Ascending aorta (tissue), 2 donors: ENCODE results near the gene SLC25A13. TPM values are rescaled to one million over a fixed set of nuclear protein-coding genes. Genes with fewer than 3 reads are reported as not detected.

Source experiments
- DNase-seq, 2 donors: peaks; one replicate each; pipeline ENCODE4 v3.0.0-alpha.2; 2019; ENCODE audit warnings: low spot score in 2 of 2
- H3K27ac ChIP-seq, 2 donors: fragments of 200-600 bp; sonication (generic); one replicate each; pipeline ENCODE4 v1.5.1; 2016 to 2017; ENCODE audit warnings: mild to moderate bottlenecking in 1 of 2
- H3K27me3 ChIP-seq: fragments of 200-600 bp; sonication (generic); one replicate; pipeline ENCODE4 v1.5.1; 2017
- H3K36me3 ChIP-seq, 2 donors: fragments of 200-600 bp; sonication (generic); one replicate each; pipeline ENCODE4 v1.5.1; 2016
- H3K4me1 ChIP-seq, 2 donors: fragments of 200-600 bp; sonication (generic); one replicate each; pipeline ENCODE4 v1.5.1; 2016 to 2017; ENCODE audit warnings: mild to moderate bottlenecking in 1 of 2
- H3K4me3 ChIP-seq, 2 donors: fragments of 200-600 bp; sonication (generic); one replicate each; pipeline ENCODE4 v1.5.1; 2016 to 2017; ENCODE audit warnings: mild to moderate bottlenecking in 1 of 2
- H3K9me3 ChIP-seq, 2 donors: fragments of 200-600 bp; sonication (generic); one replicate each; pipeline ENCODE4 v1.5.1; 2016
- intact Hi-C: fragments of 100-400 bp; cut with DNase I; formaldehyde crosslinking; loops from one replicate; pipeline ENCODE4 v1.15.1; 2023
- total RNA-seq: library from RNA; depleted of rRNA; stranded (reverse); fragments of >200 nt; gene quantifications from one replicate; pipeline ENCODE4 v1.1.0, GENCODE V29; 2016
- TF ChIP-seq, protein P1 (sequence below), 3 experiments: fragments of 200-600 bp in 2 of 3; fragments of 450-650 bp in 1 of 3; sonication (generic) in 2 of 3; IDR thresholded peaks; one replicate each; pipeline ENCODE4 v1.5.1; 2016 to 2019; ENCODE audit warnings: antibody characterized with exemption in 3 of 3, mild to moderate bottlenecking in 1 of 3, moderate library complexity in 1 of 3

The SLC25A13 gene
- total RNA-seq, 1 donor from 2014 or later: 5.6 TPM

DNA sequence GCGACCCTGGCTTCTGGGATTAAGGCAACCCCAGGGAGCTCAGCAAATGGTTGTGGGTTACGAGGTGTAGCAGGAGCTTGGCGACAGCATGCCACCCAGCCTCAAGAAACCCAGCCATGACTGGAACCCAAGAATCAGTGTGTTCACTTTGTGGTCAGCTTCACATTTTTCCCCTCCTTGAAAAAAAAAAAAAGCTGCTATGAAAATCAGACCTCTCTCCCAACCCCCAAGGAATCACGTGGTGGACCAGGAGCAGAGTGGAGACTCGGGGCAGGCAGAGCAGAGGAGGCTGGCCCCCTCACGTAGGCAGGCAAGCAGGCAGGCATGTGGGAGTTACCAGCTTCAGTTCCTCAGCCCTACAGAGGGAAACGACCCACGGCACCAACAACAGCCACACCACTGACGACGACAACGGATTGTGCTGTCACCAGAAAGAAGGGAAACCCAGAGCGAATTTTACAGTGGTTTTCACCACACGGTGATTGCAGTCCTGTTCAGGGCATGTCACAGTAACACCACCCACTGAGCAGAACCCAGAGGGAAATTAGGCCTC is 203.4 kb downstream of the SLC25A13 start:
- TF ChIP-seq, protein P1, sequence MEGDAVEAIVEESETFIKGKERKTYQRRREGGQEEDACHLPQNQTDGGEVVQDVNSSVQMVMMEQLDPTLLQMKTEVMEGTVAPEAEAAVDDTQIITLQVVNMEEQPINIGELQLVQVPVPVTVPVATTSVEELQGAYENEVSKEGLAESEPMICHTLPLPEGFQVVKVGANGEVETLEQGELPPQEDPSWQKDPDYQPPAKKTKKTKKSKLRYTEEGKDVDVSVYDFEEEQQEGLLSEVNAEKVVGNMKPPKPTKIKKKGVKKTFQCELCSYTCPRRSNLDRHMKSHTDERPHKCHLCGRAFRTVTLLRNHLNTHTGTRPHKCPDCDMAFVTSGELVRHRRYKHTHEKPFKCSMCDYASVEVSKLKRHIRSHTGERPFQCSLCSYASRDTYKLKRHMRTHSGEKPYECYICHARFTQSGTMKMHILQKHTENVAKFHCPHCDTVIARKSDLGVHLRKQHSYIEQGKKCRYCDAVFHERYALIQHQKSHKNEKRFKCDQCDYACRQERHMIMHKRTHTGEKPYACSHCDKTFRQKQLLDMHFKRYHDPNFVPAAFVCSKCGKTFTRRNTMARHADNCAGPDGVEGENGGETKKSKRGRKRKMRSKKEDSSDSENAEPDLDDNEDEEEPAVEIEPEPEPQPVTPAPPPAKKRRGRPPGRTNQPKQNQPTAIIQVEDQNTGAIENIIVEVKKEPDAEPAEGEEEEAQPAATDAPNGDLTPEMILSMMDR (IDR thresholded peaks at IDR 0.05): no peak
- intact Hi-C loops: no loop called here
- no peaks in the 10 kb centered on the region for H3K9me3 ChIP-seq
- no peaks in the 10 kb centered on the region for H3K27me3 ChIP-seq
- no peak overlapping the region for H3K4me3 ChIP-seq
- no peak for DNase-seq
- H3K27ac ChIP-seq: no peak overlapping the region
- no peaks in the 10 kb centered on the region for H3K4me1 ChIP-seq
- peaks cover 0 to 12% of the 10 kb centered on the region in 2 donors for H3K36me3 ChIP-seq

DNA sequence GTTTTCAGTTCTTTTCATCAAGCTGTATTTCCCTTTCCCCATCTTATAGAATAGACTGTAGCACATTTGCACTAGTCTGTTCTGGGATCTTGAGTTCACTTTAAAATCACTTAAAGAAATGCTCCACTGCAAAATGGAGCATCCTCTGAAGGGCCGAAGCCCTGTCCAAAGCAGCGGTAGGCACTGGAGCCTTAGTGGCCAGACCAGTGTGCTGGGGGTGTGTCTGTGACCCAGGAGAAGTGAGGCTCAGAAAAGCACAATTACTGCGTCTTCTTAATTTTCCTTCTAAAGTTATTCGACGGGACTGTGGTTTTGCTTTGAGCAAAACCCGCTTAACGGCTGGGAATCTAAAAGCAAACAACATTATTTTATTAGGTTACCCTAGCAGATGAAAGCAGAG is 205.7 kb downstream of the SLC25A13 start:
- no peak for DNase-seq
- TF ChIP-seq, protein P1 (IDR thresholded peaks at IDR 0.05): no peak
- intact Hi-C loops: no loop called here

DNA sequence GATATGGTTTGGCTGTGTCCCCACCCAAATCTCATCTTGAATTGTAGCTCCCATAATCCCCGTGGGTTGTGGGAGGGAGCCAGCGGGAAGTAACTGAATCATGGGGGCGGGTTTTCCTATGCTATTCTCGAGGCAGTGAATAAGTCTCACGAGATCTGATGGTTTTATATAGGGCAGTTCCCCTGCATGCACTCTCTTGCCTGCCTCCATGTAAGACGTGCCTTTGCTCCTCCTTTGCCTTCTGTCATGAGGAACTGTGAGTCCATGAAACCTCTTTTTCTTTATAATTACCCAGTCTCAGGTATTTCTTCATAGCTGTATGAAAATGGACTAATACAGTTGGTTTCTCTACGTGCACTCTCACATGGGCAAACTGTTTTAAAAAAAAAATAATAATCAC is 207.7 kb downstream of the SLC25A13 start:
- H3K36me3 ChIP-seq: peaks cover 0 to 3% of the 10 kb centered on the region in 2 donors
- H3K4me3 ChIP-seq: no peak overlapping the region
- TF ChIP-seq, protein P1 (IDR thresholded peaks at IDR 0.05): no peak
- H3K9me3 ChIP-seq: no peaks in the 10 kb centered on the region
- no peak for DNase-seq
- intact Hi-C loops: no loop called here
- H3K27ac ChIP-seq: no peak overlapping the region
- H3K27me3 ChIP-seq: no peaks in the 10 kb centered on the region
- no peaks in the 10 kb centered on the region for H3K4me1 ChIP-seq

More for the DNA sequence above, 205.7 kb downstream of the SLC25A13 start:
- Histone ChIP-seq H3K36me3 (peaks cover 0 to 6% of the 10 kb centered on the region in 2 donors), H3K4me1 (no peaks in the 10 kb centered on the region), H3K4me3 (no peak overlapping the region), H3K27me3 (no peaks in the 10 kb centered on the region), H3K27ac (no peak overlapping the region), H3K9me3 (no peaks in the 10 kb centered on the region)

DNA sequence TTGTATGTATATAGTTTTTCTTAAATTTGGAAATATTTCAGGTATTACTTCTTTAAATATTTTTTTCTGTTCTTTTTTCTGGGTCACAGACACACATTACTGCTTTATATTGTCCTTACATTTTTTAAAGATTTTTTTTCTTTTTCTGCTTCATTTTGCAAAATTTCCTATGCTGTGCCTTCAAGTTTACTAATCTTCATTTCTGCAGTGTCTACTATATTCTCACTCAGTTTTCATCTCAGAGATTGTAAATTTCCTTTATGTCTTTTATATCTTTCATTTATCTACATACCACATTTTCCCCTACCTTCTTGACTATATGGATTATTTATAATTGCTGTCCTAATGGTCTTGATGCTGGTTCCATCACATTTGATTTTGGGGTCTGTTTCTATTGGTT is 210.5 kb downstream of the SLC25A13 start:
- Histone ChIP-seq H3K4me1 (no peaks in the 10 kb centered on the region), H3K27ac (no peak overlapping the region), H3K27me3 (no peaks in the 10 kb centered on the region), H3K4me3 (no peak overlapping the region), H3K9me3 (no peaks in the 10 kb centered on the region), H3K36me3 (no peaks in the 10 kb centered on the region)
- intact Hi-C loops: no loop called here
- TF ChIP-seq, protein P1 (IDR thresholded peaks at IDR 0.05): no peak
- DNase-seq: no peak

DNA sequence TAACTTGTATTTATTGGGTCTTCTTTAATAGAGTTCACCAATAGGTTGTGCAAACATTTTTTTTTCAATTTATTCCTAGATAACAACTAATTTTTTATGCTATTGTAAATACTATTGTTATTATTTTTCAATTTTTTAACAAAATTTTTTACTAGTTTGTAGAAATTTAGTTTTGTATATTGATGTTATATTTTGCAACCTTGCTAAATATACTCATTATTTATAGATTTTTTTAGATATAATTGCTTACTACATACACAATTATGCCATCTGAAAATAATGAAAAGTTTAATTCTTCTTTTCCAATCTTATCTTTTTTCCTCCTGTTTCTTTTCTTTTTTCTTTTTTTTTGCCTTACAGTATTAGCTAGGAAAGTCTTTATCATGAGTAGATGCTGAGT is 216.9 kb downstream of the SLC25A13 start:
- Histone ChIP-seq H3K27ac (no peak overlapping the region), H3K27me3 (no peaks in the 10 kb centered on the region), H3K4me1 (no peaks in the 10 kb centered on the region), H3K36me3 (no peaks in the 10 kb centered on the region), H3K9me3 (no peaks in the 10 kb centered on the region), H3K4me3 (no peak overlapping the region)
- no peak for DNase-seq
- TF ChIP-seq, protein P1 (IDR thresholded peaks at IDR 0.05): no peak
- intact Hi-C loops: no loop called here
